ENCODE data around the gene CIDEB.

Gene CIDEB

DNA sequence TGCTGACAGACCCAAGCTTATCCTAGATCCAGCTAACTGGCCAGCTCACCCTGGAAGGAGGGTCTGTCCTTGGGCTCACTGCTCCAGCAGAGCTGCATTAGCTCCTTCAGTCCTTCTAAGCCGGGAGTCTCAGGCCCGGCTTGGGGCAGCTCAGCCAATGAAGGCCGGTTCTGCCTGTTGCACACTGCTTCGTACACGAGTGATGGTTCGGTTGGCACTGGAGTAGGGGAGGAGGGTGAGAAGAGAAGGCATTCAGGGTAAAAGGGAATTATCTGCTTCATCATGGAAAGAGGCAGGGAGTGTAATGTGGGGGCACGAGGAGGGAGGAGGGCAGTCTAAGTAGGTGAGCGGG is 30.0 kb upstream of the CIDEB start:
- TF ChIP-seq, protein P1, sequence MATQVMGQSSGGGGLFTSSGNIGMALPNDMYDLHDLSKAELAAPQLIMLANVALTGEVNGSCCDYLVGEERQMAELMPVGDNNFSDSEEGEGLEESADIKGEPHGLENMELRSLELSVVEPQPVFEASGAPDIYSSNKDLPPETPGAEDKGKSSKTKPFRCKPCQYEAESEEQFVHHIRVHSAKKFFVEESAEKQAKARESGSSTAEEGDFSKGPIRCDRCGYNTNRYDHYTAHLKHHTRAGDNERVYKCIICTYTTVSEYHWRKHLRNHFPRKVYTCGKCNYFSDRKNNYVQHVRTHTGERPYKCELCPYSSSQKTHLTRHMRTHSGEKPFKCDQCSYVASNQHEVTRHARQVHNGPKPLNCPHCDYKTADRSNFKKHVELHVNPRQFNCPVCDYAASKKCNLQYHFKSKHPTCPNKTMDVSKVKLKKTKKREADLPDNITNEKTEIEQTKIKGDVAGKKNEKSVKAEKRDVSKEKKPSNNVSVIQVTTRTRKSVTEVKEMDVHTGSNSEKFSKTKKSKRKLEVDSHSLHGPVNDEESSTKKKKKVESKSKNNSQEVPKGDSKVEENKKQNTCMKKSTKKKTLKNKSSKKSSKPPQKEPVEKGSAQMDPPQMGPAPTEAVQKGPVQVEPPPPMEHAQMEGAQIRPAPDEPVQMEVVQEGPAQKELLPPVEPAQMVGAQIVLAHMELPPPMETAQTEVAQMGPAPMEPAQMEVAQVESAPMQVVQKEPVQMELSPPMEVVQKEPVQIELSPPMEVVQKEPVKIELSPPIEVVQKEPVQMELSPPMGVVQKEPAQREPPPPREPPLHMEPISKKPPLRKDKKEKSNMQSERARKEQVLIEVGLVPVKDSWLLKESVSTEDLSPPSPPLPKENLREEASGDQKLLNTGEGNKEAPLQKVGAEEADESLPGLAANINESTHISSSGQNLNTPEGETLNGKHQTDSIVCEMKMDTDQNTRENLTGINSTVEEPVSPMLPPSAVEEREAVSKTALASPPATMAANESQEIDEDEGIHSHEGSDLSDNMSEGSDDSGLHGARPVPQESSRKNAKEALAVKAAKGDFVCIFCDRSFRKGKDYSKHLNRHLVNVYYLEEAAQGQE (IDR thresholded peaks at IDR 0.05; ENCODE audit: insufficient read depth in 1 of 2, low read depth in 2 of 2, low read length in 2 of 2) = no peak
- no peak for TF ChIP-seq FOXP2 (optimal IDR thresholded peaks at IDR 0.05; ENCODE audit: borderline replicate concordance, extremely low read depth, extremely low read length, insufficient read depth)
- no peak for TF ChIP-seq SIN3A (IDR thresholded peaks at IDR 0.05; ENCODE audit: borderline replicate concordance, insufficient read depth, low read length)
- TF ChIP-seq POLR2AphosphoS5 (IDR thresholded peaks at IDR 0.05; ENCODE audit: low read depth, low read length) = no peak
- no peak for TF ChIP-seq TAF1 (IDR thresholded peaks at IDR 0.05; ENCODE audit: borderline replicate concordance, insufficient read depth, low read length)

DNA sequence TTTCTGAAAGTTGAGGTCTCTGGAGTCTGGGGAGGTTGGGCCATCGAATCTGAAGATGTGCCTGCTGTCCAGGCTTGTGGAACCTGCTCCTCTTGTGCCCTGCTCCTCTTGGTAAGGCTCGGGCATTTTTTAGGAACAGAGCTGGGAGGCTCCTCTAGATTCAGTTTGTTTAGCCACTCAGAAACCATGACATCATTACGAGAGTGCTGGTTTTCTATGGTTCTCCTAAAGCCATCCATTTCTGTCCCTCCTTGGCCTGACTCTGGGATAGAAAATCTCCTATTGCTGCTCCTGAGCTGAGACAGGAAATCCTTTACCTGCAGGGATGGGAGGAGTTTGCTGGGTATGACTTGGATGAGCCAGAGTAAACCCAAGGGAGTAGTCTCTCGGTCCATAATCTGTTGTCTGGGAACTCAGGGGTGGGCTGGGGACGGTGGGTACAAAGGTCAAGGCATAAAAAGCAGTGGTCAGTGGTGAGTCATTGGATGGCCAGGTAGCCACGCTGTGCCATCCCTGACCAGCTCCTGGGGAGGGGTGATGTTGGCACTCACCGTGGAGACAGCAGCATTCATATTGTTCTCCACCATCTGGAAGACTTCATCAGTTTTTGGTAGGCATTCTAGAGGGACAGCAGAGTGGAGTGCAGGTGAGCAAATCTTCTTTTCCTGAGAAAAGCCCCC is 29.5 kb upstream of the CIDEB start:
- TF ChIP-seq, protein P1 (IDR thresholded peaks at IDR 0.05; ENCODE audit: insufficient read depth in 1 of 2, low read depth in 2 of 2, low read length in 2 of 2) = no peak
- TF ChIP-seq SIN3A (IDR thresholded peaks at IDR 0.05; ENCODE audit: borderline replicate concordance, insufficient read depth, low read length) = no peak
- TF ChIP-seq POLR2AphosphoS5 (IDR thresholded peaks at IDR 0.05; ENCODE audit: low read depth, low read length) = no peak
- no peak for TF ChIP-seq TAF1 (IDR thresholded peaks at IDR 0.05; ENCODE audit: borderline replicate concordance, insufficient read depth, low read length)
- no peak for TF ChIP-seq FOXP2 (optimal IDR thresholded peaks at IDR 0.05; ENCODE audit: borderline replicate concordance, extremely low read depth, extremely low read length, insufficient read depth)

- TF ChIP-seq FOXP2 (optimal IDR thresholded peaks at IDR 0.05; ENCODE audit: borderline replicate concordance, extremely low read depth, extremely low read length, insufficient read depth) = no peak
Observed at GRCh38 chr14:24335461-24336171, 27.8 kb upstream of the CIDEB start.

DNA sequence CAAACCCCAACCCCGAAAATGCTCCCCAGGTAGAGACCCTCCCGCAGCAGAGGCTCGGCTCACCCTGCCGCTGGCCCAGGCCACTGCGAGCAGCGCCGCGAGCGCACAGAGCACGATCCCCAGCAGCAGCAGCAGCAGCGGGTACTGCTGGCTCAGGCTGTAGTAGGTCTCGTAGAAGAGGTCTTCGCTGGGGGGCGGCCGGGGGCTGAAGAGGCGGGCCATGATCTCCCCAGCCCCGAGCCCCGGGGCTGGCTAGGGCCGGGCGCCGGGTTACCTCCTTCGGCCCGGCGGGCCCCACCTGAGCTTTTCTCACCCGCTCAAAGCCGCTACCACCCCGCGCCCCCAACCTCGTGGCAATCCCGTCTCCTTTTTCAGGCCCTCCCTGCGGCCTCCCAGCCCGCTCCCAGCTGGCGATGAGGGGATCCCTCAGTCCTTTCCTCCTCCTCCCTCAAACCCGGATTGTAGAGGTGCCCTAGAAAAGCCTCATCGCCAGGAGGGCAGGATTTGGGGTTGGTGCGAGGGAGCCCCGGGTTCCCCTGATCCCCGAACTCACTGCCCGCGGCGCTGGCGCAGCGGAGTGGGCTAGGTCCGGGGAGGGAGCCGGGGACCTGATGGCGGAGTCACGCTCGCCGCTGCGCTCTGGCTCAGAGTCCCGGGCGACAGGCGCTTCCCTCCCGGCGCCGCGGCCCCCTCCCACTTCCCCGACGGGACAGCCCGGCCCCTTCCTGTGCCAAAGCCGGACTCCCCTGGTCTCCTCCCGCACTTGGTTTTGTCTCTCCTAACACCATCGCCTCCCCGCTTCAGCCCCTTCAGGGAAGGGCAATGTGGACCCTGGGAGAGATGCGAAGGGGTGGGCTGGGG is 26.9 kb upstream of the CIDEB start, which contains the start of gene ADCY4:
TSS of gene ADCY4 (minus strand) at position 641 of the 861 bp plus-strand sequence. CDS start at position 222, 419 bp downstream.
- TF ChIP-seq TAF1 (IDR thresholded peaks at IDR 0.05; ENCODE audit: borderline replicate concordance, insufficient read depth, low read length) = no peak

DNA sequence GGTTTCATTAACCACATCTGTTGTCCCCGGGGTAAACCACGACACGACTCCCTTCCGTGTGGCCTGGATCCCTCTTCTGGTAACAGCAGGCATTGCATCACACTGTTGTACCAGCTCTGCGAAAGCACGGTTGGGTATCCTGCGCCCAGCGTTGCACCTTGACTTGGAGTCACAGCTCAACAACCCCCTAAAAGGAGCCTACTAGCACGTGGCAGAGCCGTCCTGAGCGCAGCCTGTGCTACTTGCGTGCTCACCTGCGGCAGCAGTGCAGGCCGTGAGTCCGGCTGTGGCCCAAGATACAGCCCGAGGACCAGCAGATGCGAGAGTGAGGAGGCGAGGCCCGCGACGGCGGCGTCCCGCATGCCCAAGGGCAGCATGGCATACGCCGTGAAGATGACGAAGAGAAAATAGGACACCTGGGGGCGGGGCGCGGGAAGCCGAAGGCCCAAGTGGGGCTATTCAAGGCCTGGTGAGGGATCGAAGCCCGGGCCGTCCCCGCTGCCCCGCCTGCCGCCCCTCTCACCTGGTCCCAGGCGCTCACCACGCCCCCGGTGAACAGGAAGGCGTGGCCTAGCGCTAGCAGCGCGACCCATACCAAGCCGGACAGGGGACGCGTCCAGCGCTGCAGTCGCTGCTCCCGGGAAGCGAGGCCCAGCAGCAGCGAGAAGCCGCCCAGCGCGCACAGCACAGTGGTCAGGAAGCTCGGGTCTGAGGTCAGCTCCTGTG is 24.7 kb upstream of the CIDEB start:
- TF ChIP-seq POLR2AphosphoS5 (IDR thresholded peaks at IDR 0.05; ENCODE audit: low read depth, low read length) (no peak), FOXP2 (optimal IDR thresholded peaks at IDR 0.05; ENCODE audit: borderline replicate concordance, extremely low read depth, extremely low read length, insufficient read depth) (no peak), SIN3A (IDR thresholded peaks at IDR 0.05; ENCODE audit: borderline replicate concordance, insufficient read depth, low read length) (no peak), TAF1 (IDR thresholded peaks at IDR 0.05; ENCODE audit: borderline replicate concordance, insufficient read depth, low read length) (no peak)
- TF ChIP-seq, protein P1 (IDR thresholded peaks at IDR 0.05; ENCODE audit: insufficient read depth in 1 of 2, low read depth in 2 of 2, low read length in 2 of 2) = no peak

Measured in PFSK-1 (cell line).